HepG2 (cell line): Measurements from ENCODE around the gene WIZ. TPM values are rescaled to one million over a fixed set of nuclear protein-coding genes. Genes with fewer than 3 reads are reported as not detected.

Experiments
- BATF2 ChIP-seq: sonication (generic); formaldehyde crosslinking; IDR thresholded peaks from 2 replicates; pipeline ENCODE4 v1.8.0; 2022; ENCODE audit warnings: mild to moderate bottlenecking, missing genetic modification reagents, moderate library complexity
- CREB1 ChIP-seq, 2 experiments: fragments of 450-650 bp in 1 of 2; IDR thresholded peaks; 2 replicates each; pipeline ENCODE4 v1.6.1; 2016 to 2017; ENCODE audit warnings: control low read depth in 1 of 2, mild to moderate bottlenecking in 1 of 2, missing compliant biosample characterization in 1 of 2, missing genetic modification characterization in 1 of 2
- DBP ChIP-seq: sonication (generic); formaldehyde crosslinking; IDR thresholded peaks from 2 replicates; pipeline ENCODE4 v1.4.0; 2020; ENCODE audit warnings: missing genetic modification reagents; ENCODE audit errors: not compliant biosample characterization
- DNMT1 ChIP-seq: sonication (generic); formaldehyde crosslinking; IDR thresholded peaks from 2 replicates; pipeline ENCODE4 v1.5.1; 2020; ENCODE audit warnings: mild to moderate bottlenecking, missing genetic modification reagents
- HDAC1 ChIP-seq: sonication (generic); formaldehyde crosslinking; IDR thresholded peaks from 2 replicates; pipeline ENCODE4 v1.5.1; 2020; ENCODE audit warnings: mild to moderate bottlenecking, missing genetic modification reagents
- KAT2B ChIP-seq: fragments of 150-350 bp; IDR thresholded peaks from 2 replicates; pipeline ENCODE4 v1.6.1; 2014; ENCODE audit warnings: low read depth, low read length, borderline replicate concordance
- KDM6A ChIP-seq: IDR thresholded peaks from 2 replicates; pipeline ENCODE4 v1.6.1; 2016; ENCODE audit warnings: low read depth
- PCBP2 ChIP-seq: fragments of 200-400 bp; formaldehyde crosslinking; optimal IDR thresholded peaks from 2 replicates; pipeline ENCODE3; 2018; ENCODE audit warnings: low read length, low read depth; ENCODE audit not compliant: poor library complexity, severe bottlenecking
- PLSCR1 ChIP-seq: sonication (generic); formaldehyde crosslinking; IDR thresholded peaks from 2 replicates; pipeline ENCODE4 v1.5.0; 2020; ENCODE audit warnings: missing genetic modification reagents, mild to moderate bottlenecking, borderline replicate concordance
- SALL2 ChIP-seq: sonication (generic); formaldehyde crosslinking; IDR thresholded peaks from 2 replicates; pipeline ENCODE4 v1.8.1; 2023; ENCODE audit warnings: mild to moderate bottlenecking, missing genetic modification reagents, inconsistent platforms
- SKIL ChIP-seq: sonication (generic); formaldehyde crosslinking; IDR thresholded peaks from 2 replicates; pipeline ENCODE4 v1.8.0; 2022; ENCODE audit warnings: missing genetic modification reagents, mild to moderate bottlenecking, moderate library complexity, borderline replicate concordance
- THAP7 ChIP-seq: sonication (generic); formaldehyde crosslinking; IDR thresholded peaks from 2 replicates; pipeline ENCODE4 v1.8.1; 2023; ENCODE audit warnings: mild to moderate bottlenecking, missing genetic modification reagents
- THAP9 ChIP-seq: sonication (generic); formaldehyde crosslinking; IDR thresholded peaks from 2 replicates; pipeline ENCODE4; 2020; ENCODE audit warnings: missing genetic modification reagents, mild to moderate bottlenecking, borderline replicate concordance
- ZNF704 ChIP-seq: sonication (generic); formaldehyde crosslinking; IDR thresholded peaks from 2 replicates; pipeline ENCODE4 v1.8.1; 2023; ENCODE audit warnings: mild to moderate bottlenecking, inconsistent platforms, moderate library complexity, missing genetic modification reagents, borderline replicate concordance
- polyA plus RNA-seq, 8 experiments: library from polyadenylated mRNA; depleted of rRNA in 3 of 8; stranded (reverse) in 7 of 8; unstranded in 1 of 8; fragments of >200 nt; fragmentation: Illumina TruSeq in 4 of 8; extraction: Trizol in 4 of 8; gene quantifications; 2 replicates each; pipeline versions ENCODE4 v1.2.1 to v1.2.3, GENCODE V29; 2011 to 2016; ENCODE audit warnings: low read depth in 4 of 8, missing spikeins in 1 of 8, mixed read lengths in 1 of 8; ENCODE audit not compliant: insufficient read depth in 1 of 8
- total RNA-seq, 5 experiments: library from RNA; depleted of rRNA; stranded (reverse); fragments of >200 nt; fragmentation: Illumina TruSeq; extraction: Trizol; gene quantifications; 2 replicates each; pipeline ENCODE4 v1.2.3, GENCODE V29; 2016; ENCODE audit warnings: low read depth in 1 of 5

Gene WIZ
- total and polyA plus RNA-seq, 2 of the 13 experiments (the other 11 are each of a cell fraction or from before 2014, with no cell fraction given), result 4.7 to 4.8 TPM

- TF ChIP-seq BATF2 (CRISPR knock-in tag) (no peak), PLSCR1 (CRISPR knock-in tag) (no peak), CREB1 (IDR thresholded peaks at IDR 0.05) (no peak), CREB1 (CRISPR knock-in tag; IDR thresholded peaks at IDR 0.05) (no peak), HDAC1 (CRISPR knock-in tag) (peak; percentile 69), THAP7 (CRISPR knock-in tag) (0 out of 2 replicates have a peak, but pooled peaks have one; percentile 73), KAT2B (no peak), KDM6A (CRISPR knock-in tag) (no peak), ZNF704 (no peak), SALL2 (0 out of 2 replicates have a peak, but pooled peaks have one; percentile 57), DNMT1 (CRISPR knock-in tag) (no peak), THAP9 (peak; percentile 73; the same call in 1 of the 2 replicates), DBP (CRISPR knock-in tag) (no peak), PCBP2 (no peak), SKIL (no peak)
Observed at GRCh38 chr19:15479391-15480345, 29.9 kb upstream of the WIZ start, which contains the start of gene PGLYRP2 (continued).
